GM10248 (cell line): Measurements from ENCODE around the gene EFNA3.
A peak's percentile ranks its signal among the peaks of the same experiment; 100 is the strongest.

Source experiments
- CTCF ChIA-PET: fragments of 300-600 bp; sonication (Branson Sonifier 250); formaldehyde crosslinking; extraction: SDS; loops from one replicate; lab custom pipeline; 2021; ENCODE audit warnings: antibody characterized with exemption; lab: Yijun Ruan, JAX
- POLR2A ChIA-PET: fragments of 350-650 bp; sonication (Branson Sonifier 250); formaldehyde crosslinking; extraction: SDS; loops from one replicate; lab custom pipeline; 2020; ENCODE audit warnings: antibody characterized with exemption; lab: Yijun Ruan, JAX
- DNase-seq: peaks from one replicate; pipeline ENCODE4 v3.0.0; 2012; ENCODE audit errors: extremely low spot score
- CTCF ChIP-seq: IDR thresholded peaks from 2 replicates; pipeline ENCODE4 v1.5.1; 2012; ENCODE audit warnings: mild to moderate bottlenecking, low read depth; ENCODE audit errors: extremely low read depth, missing control alignments, control extremely low read depth

The EFNA3 gene

GRCh38 chr1:155126556-155127104 lies 48.0 kb downstream of the EFNA3 start:
- DNase-seq = no peak
- TF ChIP-seq CTCF = no peak
- ChIA-PET CTCF (interaction anchor here (1.3 to 1.8 kb wide), 2 partner anchors 35 to 65 kb away, joined by 3 to 4 read pairs; no protein-coding TSS in a partner anchor), POLR2A (no interaction called here)

- DNase-seq = peak; percentile 53
- TF ChIP-seq CTCF = no peak
- ChIA-PET POLR2A (no interaction called here), CTCF (interaction anchor here (1.8 kb wide), 1 partner anchor 65 kb away, joined by 3 read pairs; no protein-coding TSS in a partner anchor)
Measured at GRCh38 chr1:155127105-155127966, 48.7 kb downstream of the EFNA3 start, which contains the start of gene EFNA1. Gene EFNA1 (plus strand): TSS chr1:155127876. CDS start chr1:155127978, 102 bp downstream.

GRCh38 chr1:155127967-155128754 lies 49.5 kb downstream of the EFNA3 start:
- TF ChIP-seq CTCF = no peak
- no peak for DNase-seq
- POLR2A ChIA-PET = no interaction called here
- CTCF ChIA-PET = interaction anchor here (1.2 to 4.4 kb wide), 4 partner anchors 12 to 45 kb away, joined by 3 to 26 read pairs (median 6); partner anchors contain the start of gene KRTCAP2

- POLR2A ChIA-PET = no interaction called here
- no peak for DNase-seq
- TF ChIP-seq CTCF = no peak
- CTCF ChIA-PET = interaction anchor here (1.2 to 4.4 kb wide), 6 partner anchors 11 to 44 kb away, joined by 3 to 26 read pairs (median 8); partner anchors contain the start of gene KRTCAP2
Measured at GRCh38 chr1:155128755-155129473, 50.3 kb downstream of the EFNA3 start.

- ChIA-PET POLR2A (interaction anchor here (0.6 kb wide), 1 partner anchor 12 kb away, joined by 5 read pairs; no protein-coding TSS in a partner anchor), CTCF (interaction anchor here (0.8 to 4.4 kb wide), 11 partner anchors 12 to 121 kb away, joined by 3 to 26 read pairs (median 6); partner anchors contain the start of gene KRTCAP2)
- no peak for DNase-seq
- TF ChIP-seq CTCF = no peak
Measured at GRCh38 chr1:155130272-155131006, 51.8 kb downstream of the EFNA3 start.
